ENCODE measurements around the gene EPN2. TPM values are rescaled to one million over a fixed set of nuclear protein-coding genes. Genes with fewer than 3 reads are reported as not detected.
A peak's percentile ranks its signal among the peaks of the same experiment; 100 is the strongest.

EPN2 gene
- polyA plus RNA-seq, 3 donors, result 0.93 TPM; not detected in 2

- Histone ChIP-seq H3K79me2 (ENCODE audit: insufficient read depth, low read length) (no peaks in the 10 kb centered on the region), H3K4me3 (replicated peaks in 1 of 3; ENCODE audit: low read depth in 2 of 3, low read length in 3 of 3) (no peak overlapping the region), H3K27ac (ENCODE audit: low read depth in 1 of 2, low read length in 2 of 2) (no peak overlapping the region), H3K27me3 (ENCODE audit: control insufficient read depth in 2 of 2, insufficient read depth in 2 of 2, low read length in 2 of 2) (peaks cover 31 to 89% of the 10 kb centered on the region in 2 donors), H3K9me3 (replicated peaks in 1 of 2; ENCODE audit: control insufficient read depth in 1 of 2, insufficient read depth in 1 of 2, low read length in 2 of 2) (no peaks in the 10 kb centered on the region), H3K4me2 (replicated peaks; ENCODE audit: extremely low read depth, low read length, poor library complexity, severe bottlenecking) (no peak overlapping the region), H4K20me1 (ENCODE audit: insufficient read depth, low read length) (no peaks in the 10 kb centered on the region), H3K4me1 (ENCODE audit: control insufficient read depth in 1 of 2, insufficient read depth in 2 of 2, low read length in 2 of 2) (peaks cover 1 to 2% of the 10 kb centered on the region in 2 donors), H3K9ac (ENCODE audit: insufficient read depth, low read length, poor library complexity, severe bottlenecking) (no peak overlapping the region), H2AFZ (ENCODE audit: insufficient read depth, low read depth, low read length, poor library complexity, severe bottlenecking) (no peak overlapping the region), H3K36me3 (replicated peaks in 1 of 2; ENCODE audit: control insufficient read depth in 1 of 2, insufficient read depth in 2 of 2, low read length in 2 of 2) (no peaks in the 10 kb centered on the region)
- H3K27me3 Mint-ChIP-seq (ENCODE audit: low read depth in 3 of 3), result peaks cover 88 to 93% (median 91%) of the 10 kb centered on the region in 3 donors
- intact Hi-C loops (cut with micrococcal nuclease), result no loop called here
- no peak for DNase-seq
- peaks cover 5 to 19% of the 10 kb centered on the region in 2 donors for H3K36me3 Mint-ChIP-seq
- H3K4me1 Mint-ChIP-seq, result peaks cover 10% of the 10 kb centered on the region
- H3K9me3 Mint-ChIP-seq, result peaks cover 0 to 2% (median 0%) of the 10 kb centered on the region in 7 donors
- no peak overlapping the region for H3K27ac Mint-ChIP-seq
- 78% methylated on average over 13 of the region's 19 CpGs for WGBS (ENCODE audit: insufficient coverage)
- H3K4me3 Mint-ChIP-seq, result peak overlapping the region in 1 of 2 donors; percentile 77
- TF ChIP-seq, protein P1, sequence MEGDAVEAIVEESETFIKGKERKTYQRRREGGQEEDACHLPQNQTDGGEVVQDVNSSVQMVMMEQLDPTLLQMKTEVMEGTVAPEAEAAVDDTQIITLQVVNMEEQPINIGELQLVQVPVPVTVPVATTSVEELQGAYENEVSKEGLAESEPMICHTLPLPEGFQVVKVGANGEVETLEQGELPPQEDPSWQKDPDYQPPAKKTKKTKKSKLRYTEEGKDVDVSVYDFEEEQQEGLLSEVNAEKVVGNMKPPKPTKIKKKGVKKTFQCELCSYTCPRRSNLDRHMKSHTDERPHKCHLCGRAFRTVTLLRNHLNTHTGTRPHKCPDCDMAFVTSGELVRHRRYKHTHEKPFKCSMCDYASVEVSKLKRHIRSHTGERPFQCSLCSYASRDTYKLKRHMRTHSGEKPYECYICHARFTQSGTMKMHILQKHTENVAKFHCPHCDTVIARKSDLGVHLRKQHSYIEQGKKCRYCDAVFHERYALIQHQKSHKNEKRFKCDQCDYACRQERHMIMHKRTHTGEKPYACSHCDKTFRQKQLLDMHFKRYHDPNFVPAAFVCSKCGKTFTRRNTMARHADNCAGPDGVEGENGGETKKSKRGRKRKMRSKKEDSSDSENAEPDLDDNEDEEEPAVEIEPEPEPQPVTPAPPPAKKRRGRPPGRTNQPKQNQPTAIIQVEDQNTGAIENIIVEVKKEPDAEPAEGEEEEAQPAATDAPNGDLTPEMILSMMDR (IDR thresholded peaks at IDR 0.05), result peak; percentile 12
These were observed 80.4 kb downstream of the EPN2 start for GRCh38 chr17:19317359-19318095.

DNA sequence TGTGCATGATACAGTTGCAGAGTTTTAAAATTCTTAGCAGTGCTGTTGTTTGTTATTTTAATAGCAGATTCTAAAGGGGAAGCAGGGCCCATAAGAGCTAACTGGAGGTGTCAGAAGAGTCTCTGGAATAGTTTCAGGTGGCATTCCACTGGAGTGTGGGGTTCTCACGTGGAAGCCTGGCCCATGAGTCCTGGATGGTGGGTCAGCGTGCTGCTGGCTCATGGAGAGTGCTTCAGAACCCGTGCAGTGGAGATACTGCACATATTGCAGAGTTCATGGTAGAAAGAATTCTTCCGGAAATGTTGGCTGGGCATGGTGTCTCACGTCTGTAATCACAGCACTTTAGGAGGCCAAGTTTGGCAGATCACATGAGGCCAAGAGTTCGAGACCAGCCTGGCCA is 81.4 kb downstream of the EPN2 start:
- intact Hi-C loops (cut with micrococcal nuclease), result no loop called here
- WGBS (ENCODE audit: insufficient coverage), result 92% methylated on average over 6 of the region's 6 CpGs
- H3K9ac ChIP-seq (ENCODE audit: insufficient read depth, low read length, poor library complexity, severe bottlenecking), result no peak overlapping the region

More for the DNA sequence above, 81.4 kb downstream of the EPN2 start:
- Histone ChIP-seq H3K27ac (ENCODE audit: low read depth in 1 of 2, low read length in 2 of 2) (no peak overlapping the region), H3K27me3 (ENCODE audit: control insufficient read depth in 2 of 2, insufficient read depth in 2 of 2, low read length in 2 of 2) (peaks cover 34 to 89% of the 10 kb centered on the region in 2 donors), H3K9me3 (replicated peaks in 1 of 2; ENCODE audit: control insufficient read depth in 1 of 2, insufficient read depth in 1 of 2, low read length in 2 of 2) (no peaks in the 10 kb centered on the region), H3K79me2 (ENCODE audit: insufficient read depth, low read length) (no peaks in the 10 kb centered on the region), H3K36me3 (replicated peaks in 1 of 2; ENCODE audit: control insufficient read depth in 1 of 2, insufficient read depth in 2 of 2, low read length in 2 of 2) (no peaks in the 10 kb centered on the region), H4K20me1 (ENCODE audit: insufficient read depth, low read length) (no peaks in the 10 kb centered on the region), H3K4me1 (ENCODE audit: control insufficient read depth in 1 of 2, insufficient read depth in 2 of 2, low read length in 2 of 2) (no peaks in the 10 kb centered on the region), H2AFZ (ENCODE audit: insufficient read depth, low read depth, low read length, poor library complexity, severe bottlenecking) (no peak overlapping the region), H3K4me3 (replicated peaks in 1 of 3; ENCODE audit: low read depth in 2 of 3, low read length in 3 of 3) (no peak overlapping the region), H3K4me2 (replicated peaks; ENCODE audit: extremely low read depth, low read length, poor library complexity, severe bottlenecking) (no peak overlapping the region)
- no peak for DNase-seq
- H3K9me3 Mint-ChIP-seq, result peaks cover 0 to 2% (median 0%) of the 10 kb centered on the region in 7 donors
- H3K4me3 Mint-ChIP-seq, result peak overlapping the region in 1 of 2 donors; percentile 63
- peaks cover 83 to 91% (median 89%) of the 10 kb centered on the region in 3 donors for H3K27me3 Mint-ChIP-seq (ENCODE audit: low read depth in 3 of 3)
- peaks cover 4% of the 10 kb centered on the region for H3K4me1 Mint-ChIP-seq
- peaks cover under 1 to 13% of the 10 kb centered on the region in 2 donors for H3K36me3 Mint-ChIP-seq
- H3K27ac Mint-ChIP-seq, result no peak overlapping the region
- TF ChIP-seq, protein P1 (IDR thresholded peaks at IDR 0.05), result no peak

All from CD14-positive monocyte (primary cell).